Tibial nerve (tissue), 4 donors: ENCODE data around the gene LRRC52. TPM values are rescaled to one million over a fixed set of nuclear protein-coding genes. Genes with fewer than 3 reads are reported as not detected.
A peak's percentile ranks its signal among the peaks of the same experiment; 100 is the strongest.

Experiments used
- DNase-seq, 2 donors: peaks; one replicate each; pipeline ENCODE4 v3.0.0-alpha.2; 2019; ENCODE audit warnings: low spot score in 2 of 2
- H3K27ac ChIP-seq, 4 donors: fragments of 200-600 bp; sonication (generic) in 3 of 4; one replicate each; pipeline ENCODE4 v1.5.1; 2017 to 2019; ENCODE audit warnings: mild to moderate bottlenecking in 1 of 4
- H3K27me3 ChIP-seq, 2 donors: fragments of 200-600 bp; sonication (generic) in 1 of 2; one replicate each; pipeline versions ENCODE4 v1.5.1 to v1.6.0; 2017 to 2019
- H3K36me3 ChIP-seq, 3 donors: fragments of 200-600 bp; sonication (generic); one replicate each; pipeline ENCODE4 v1.5.1; 2018 to 2019
- H3K4me1 ChIP-seq, 4 donors: fragments of 200-600 bp; sonication (generic) in 3 of 4; one replicate each; pipeline ENCODE4 v1.5.1; 2017 to 2019
- H3K4me3 ChIP-seq, 4 donors: fragments of 200-600 bp; sonication (generic) in 3 of 4; one replicate each; pipeline ENCODE4 v1.5.1; 2017 to 2019; ENCODE audit warnings: mild to moderate bottlenecking in 1 of 4, moderate library complexity in 1 of 4
- H3K9me3 ChIP-seq, 4 donors: fragments of 200-600 bp; sonication (generic) in 3 of 4; one replicate each; pipeline ENCODE4 v1.5.1; 2017 to 2019
- EP300 ChIP-seq, 2 donors: sonication (generic); formaldehyde crosslinking; IDR thresholded peaks; one replicate each; pipeline ENCODE4 v1.6.1; 2017; ENCODE audit warnings: antibody characterized with exemption in 2 of 2, mild to moderate bottlenecking in 1 of 2
- POLR2A ChIP-seq, 2 donors: fragments of 450-650 bp; IDR thresholded peaks; one replicate each; pipeline ENCODE4 v1.6.1; 2017; ENCODE audit warnings: antibody characterized with exemption in 2 of 2, mild to moderate bottlenecking in 2 of 2, moderate library complexity in 2 of 2
- WGBS, 2 donors: methylation state at CpG; one replicate each; pipeline ENCODE4 v1.1.5; 2018; 5-methylcytosine and 5-hydroxymethylcytosine counted together
- total RNA-seq, 4 donors: library from RNA; depleted of rRNA; stranded (reverse); fragments of >200 nt; gene quantifications; one replicate each; pipeline ENCODE4 v1.1.0, GENCODE V29; 2016
- TF ChIP-seq, protein P1 (sequence below), 5 experiments: fragments of 200-600 bp in 3 of 5; fragments of 450-650 bp in 2 of 5; sonication (generic) in 3 of 5; IDR thresholded peaks; one replicate each; pipeline ENCODE4 v1.5.1; 2016 to 2019; ENCODE audit warnings: antibody characterized with exemption in 5 of 5, mild to moderate bottlenecking in 3 of 5, moderate library complexity in 2 of 5

The LRRC52 gene, protein sequence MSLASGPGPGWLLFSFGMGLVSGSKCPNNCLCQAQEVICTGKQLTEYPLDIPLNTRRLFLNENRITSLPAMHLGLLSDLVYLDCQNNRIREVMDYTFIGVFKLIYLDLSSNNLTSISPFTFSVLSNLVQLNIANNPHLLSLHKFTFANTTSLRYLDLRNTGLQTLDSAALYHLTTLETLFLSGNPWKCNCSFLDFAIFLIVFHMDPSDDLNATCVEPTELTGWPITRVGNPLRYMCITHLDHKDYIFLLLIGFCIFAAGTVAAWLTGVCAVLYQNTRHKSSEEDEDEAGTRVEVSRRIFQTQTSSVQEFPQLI
- not detected for total RNA-seq

DNA sequence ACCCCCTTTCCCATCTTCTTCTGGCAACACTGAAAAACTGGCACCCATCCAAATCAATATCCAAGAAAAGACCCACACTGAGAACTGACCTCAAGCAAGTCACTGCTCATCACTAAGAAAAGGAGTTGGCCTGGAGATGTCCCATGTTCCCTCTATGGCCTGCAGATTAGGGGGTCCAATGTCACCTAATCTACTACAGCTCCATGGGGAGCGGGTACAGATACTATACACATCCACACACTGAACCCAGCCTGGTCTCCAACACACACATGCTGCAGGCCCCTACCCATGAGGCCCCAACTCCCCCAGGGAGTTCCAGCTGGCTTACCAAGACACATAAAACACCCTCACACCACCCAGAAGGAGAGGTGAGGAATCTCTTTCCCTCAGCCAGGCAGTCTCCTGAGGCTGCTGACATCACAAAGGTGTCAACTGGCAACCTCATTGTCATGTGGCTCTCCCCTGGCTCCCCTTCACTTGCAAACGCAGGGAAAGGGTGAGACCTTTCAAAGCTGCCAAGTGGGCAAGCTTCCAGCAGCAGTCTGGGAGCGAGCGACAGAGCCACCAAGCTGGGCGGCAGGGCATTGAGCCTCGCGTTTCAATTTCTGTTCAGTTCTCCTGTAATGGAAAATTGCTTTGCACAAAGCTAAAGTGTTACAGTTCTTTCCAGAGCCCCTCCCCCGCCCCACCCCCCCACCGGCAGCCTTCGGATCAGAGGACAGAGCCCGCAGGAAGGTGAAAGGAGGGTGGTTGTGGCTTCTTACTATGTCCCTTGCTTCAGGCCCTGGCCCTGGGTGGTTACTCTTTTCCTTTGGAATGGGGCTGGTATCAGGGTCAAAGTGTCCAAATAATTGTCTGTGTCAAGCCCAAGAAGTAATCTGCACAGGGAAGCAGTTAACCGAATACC lies at the start of gene LRRC52:
Gene LRRC52 (plus strand): TSS at position 469 of the 907 bp plus-strand sequence. CDS start 297 bp downstream, at position 766.
- Histone ChIP-seq H3K36me3 (no peaks in the 10 kb centered on the region), H3K9me3 (no peaks in the 10 kb centered on the region), H3K27me3 (no peaks in the 10 kb centered on the region), H3K4me3 (no peak within 1 kb of the TSS), H3K4me1 (peaks cover 0 to 31% (median 0%) of the 10 kb centered on the region in 4 donors), H3K27ac (peak within 1 kb of the TSS in 1 of 4 donors; percentile 39)
- WGBS, 2 donors, result 19 to 21% methylated on average over 10 to 12 of the region's 12 CpGs
- DNase-seq, result no peak
- TF ChIP-seq, protein P1, sequence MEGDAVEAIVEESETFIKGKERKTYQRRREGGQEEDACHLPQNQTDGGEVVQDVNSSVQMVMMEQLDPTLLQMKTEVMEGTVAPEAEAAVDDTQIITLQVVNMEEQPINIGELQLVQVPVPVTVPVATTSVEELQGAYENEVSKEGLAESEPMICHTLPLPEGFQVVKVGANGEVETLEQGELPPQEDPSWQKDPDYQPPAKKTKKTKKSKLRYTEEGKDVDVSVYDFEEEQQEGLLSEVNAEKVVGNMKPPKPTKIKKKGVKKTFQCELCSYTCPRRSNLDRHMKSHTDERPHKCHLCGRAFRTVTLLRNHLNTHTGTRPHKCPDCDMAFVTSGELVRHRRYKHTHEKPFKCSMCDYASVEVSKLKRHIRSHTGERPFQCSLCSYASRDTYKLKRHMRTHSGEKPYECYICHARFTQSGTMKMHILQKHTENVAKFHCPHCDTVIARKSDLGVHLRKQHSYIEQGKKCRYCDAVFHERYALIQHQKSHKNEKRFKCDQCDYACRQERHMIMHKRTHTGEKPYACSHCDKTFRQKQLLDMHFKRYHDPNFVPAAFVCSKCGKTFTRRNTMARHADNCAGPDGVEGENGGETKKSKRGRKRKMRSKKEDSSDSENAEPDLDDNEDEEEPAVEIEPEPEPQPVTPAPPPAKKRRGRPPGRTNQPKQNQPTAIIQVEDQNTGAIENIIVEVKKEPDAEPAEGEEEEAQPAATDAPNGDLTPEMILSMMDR (IDR thresholded peaks at IDR 0.05), result peak in 1 of 5 experiments; percentile 17
- TF ChIP-seq EP300 (IDR thresholded peaks at IDR 0.05), result peak in 1 of 2 donors; percentile 19
- TF ChIP-seq POLR2A (IDR thresholded peaks at IDR 0.05), result no peak

DNA sequence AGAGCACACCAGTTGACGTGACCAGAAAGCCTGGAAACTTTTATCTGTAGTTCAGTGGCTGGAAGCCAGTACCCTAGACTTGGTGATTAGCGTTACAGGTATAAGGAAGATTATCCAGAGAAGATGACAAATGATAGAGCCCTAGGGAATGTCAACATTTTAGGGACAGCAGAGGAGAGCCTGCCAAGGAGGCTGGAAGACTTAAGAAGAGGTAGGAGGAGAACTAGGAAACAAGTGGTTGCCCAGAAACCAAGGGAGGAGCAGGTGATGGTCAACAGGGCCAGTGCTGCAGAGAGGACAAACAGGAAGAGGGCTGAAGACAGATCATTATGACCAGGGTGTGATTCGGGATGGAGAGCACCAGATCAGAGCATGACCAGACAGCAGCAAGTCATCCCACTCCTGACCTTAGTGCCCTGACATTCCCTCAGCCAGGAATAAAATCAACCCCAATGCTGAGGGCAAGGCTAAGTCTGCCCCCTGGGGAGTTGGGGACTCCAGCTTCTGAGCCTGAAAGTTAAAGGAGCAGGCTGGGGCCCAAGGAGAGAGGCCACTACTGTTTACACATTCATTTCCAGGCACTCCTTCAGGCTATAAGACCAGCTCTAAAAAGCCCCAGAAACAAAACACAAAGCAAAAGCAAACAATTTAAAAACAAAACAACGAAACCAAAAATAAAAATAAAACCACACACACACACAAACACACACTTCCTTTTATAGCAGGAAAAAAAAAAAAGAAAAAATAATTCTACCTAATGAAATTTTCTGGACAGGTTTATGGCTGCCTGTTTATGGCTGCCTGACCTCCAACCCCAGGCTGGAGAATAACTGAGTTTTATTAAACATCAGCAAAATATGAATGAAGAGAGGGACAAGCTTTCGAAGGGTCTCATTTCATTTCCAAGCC lies 48.6 kb upstream of the LRRC52 start:
- no peaks in the 10 kb centered on the region for H3K4me1 ChIP-seq

DNA sequence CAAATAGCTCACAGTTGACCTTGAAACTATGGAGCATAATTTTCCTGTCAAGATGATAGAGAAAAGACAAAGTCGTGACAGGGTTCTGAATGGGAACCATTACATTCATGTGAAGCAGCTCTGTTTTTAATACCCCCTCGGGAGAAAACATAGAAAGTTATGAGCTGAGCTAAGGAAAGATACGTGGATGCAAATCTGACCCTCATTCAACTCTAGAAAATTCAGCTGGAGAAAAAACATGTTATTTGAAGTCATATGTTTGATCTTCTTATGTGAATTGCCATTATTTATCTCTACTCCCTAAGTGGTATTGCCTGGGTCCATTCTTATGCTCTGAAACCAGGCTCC lies 48.0 kb upstream of the LRRC52 start:
- H3K4me3 ChIP-seq, result no peak overlapping the region
- 44 to 48% methylated on average over 3 of the region's 3 CpGs for WGBS, 2 donors
- H3K27ac ChIP-seq, result no peak overlapping the region
- no peak for TF ChIP-seq EP300 (IDR thresholded peaks at IDR 0.05)
- no peaks in the 10 kb centered on the region for H3K4me1 ChIP-seq
- DNase-seq, result no peak
- no peaks in the 10 kb centered on the region for H3K27me3 ChIP-seq
- H3K9me3 ChIP-seq, result no peaks in the 10 kb centered on the region
- no peaks in the 10 kb centered on the region for H3K36me3 ChIP-seq

More for the DNA sequence above, 48.6 kb upstream of the LRRC52 start:
- TF ChIP-seq, protein P1 (IDR thresholded peaks at IDR 0.05), result no peak
- H3K27ac ChIP-seq, result no peak overlapping the region
- 68 to 69% methylated on average over 5 of the region's 5 CpGs for WGBS, 2 donors
- no peaks in the 10 kb centered on the region for H3K36me3 ChIP-seq
- H3K27me3 ChIP-seq, result no peaks in the 10 kb centered on the region
- no peaks in the 10 kb centered on the region for H3K9me3 ChIP-seq
- DNase-seq, result no peak
- H3K4me3 ChIP-seq, result no peak overlapping the region

DNA sequence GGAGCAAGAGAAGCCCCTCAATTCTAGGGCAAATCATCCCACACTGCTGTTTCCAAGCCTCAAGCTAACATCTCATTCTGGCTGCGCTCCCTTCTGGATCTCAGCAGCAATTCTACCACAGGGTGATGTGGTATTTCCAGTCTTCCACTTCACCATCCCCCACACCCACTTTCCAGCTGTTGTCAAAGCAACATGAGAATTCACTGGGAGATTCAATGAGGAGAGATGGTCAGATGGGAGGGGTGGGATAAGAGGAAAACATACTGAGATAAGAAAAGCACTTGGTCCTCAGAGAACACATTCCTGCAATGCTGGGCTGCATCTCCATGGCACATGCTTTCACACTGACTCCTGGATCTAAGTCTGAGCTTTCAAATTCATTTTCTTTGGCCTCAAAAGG lies 47.3 kb upstream of the LRRC52 start:
- WGBS, 2 donors, result 87 to 100% methylated on average over 1 of the region's 1 CpG
- Histone ChIP-seq H3K27ac (no peak overlapping the region), H3K4me1 (no peaks in the 10 kb centered on the region), H3K4me3 (no peak overlapping the region), H3K9me3 (no peaks in the 10 kb centered on the region), H3K27me3 (no peaks in the 10 kb centered on the region), H3K36me3 (no peaks in the 10 kb centered on the region)
- no peak for DNase-seq
- TF ChIP-seq POLR2A (IDR thresholded peaks at IDR 0.05) (no peak), EP300 (IDR thresholded peaks at IDR 0.05) (no peak)
- TF ChIP-seq, protein P1 (IDR thresholded peaks at IDR 0.05), result no peak
